ENCODE measurements around the gene SLC25A13.

The SLC25A13 gene

GRCh38 chr7:96212474-96212873 lies 109.4 kb downstream of the SLC25A13 start:
- TF ChIP-seq CTCF (IDR thresholded peaks at IDR 0.05; ENCODE audit: low read depth, low read length): no peak
- H3K4me3 ChIP-seq (ENCODE audit: low read depth, low read length): no peak overlapping the region
- in situ Hi-C loops (cut with HindIII; ENCODE audit: low sequenced_read_pairs): no loop called here
- DNase-seq (ENCODE audit: low read depth, low spot score): no peak

- no peak overlapping the region for H3K4me3 ChIP-seq (ENCODE audit: low read depth, low read length)
- in situ Hi-C loops (cut with HindIII; ENCODE audit: low sequenced_read_pairs): no loop called here
- DNase-seq (ENCODE audit: low read depth, low spot score): no peak
- TF ChIP-seq CTCF (IDR thresholded peaks at IDR 0.05; ENCODE audit: low read depth, low read length): no peak
Measured at GRCh38 chr7:96211954-96212353, 109.9 kb downstream of the SLC25A13 start.

- DNase-seq (ENCODE audit: low read depth, low spot score): no peak
- no peak for TF ChIP-seq CTCF (IDR thresholded peaks at IDR 0.05; ENCODE audit: low read depth, low read length)
- H3K4me3 ChIP-seq (ENCODE audit: low read depth, low read length): no peak overlapping the region
- in situ Hi-C loops (cut with HindIII; ENCODE audit: low sequenced_read_pairs): no loop called here
Measured at GRCh38 chr7:96205665-96206064, 116.2 kb downstream of the SLC25A13 start.

GRCh38 chr7:96204601-96205000 lies 117.3 kb downstream of the SLC25A13 start:
- TF ChIP-seq CTCF (IDR thresholded peaks at IDR 0.05; ENCODE audit: low read depth, low read length): no peak
- H3K4me3 ChIP-seq (ENCODE audit: low read depth, low read length): no peak overlapping the region
- in situ Hi-C loops (cut with HindIII; ENCODE audit: low sequenced_read_pairs): no loop called here
- no peak for DNase-seq (ENCODE audit: low read depth, low spot score)

- no peak for TF ChIP-seq CTCF (IDR thresholded peaks at IDR 0.05; ENCODE audit: low read depth, low read length)
- H3K4me3 ChIP-seq (ENCODE audit: low read depth, low read length): no peak overlapping the region
- in situ Hi-C loops (cut with HindIII; ENCODE audit: low sequenced_read_pairs): no loop called here
- no peak for DNase-seq (ENCODE audit: low read depth, low spot score)
Measured at GRCh38 chr7:96203786-96204185, 118.1 kb downstream of the SLC25A13 start.

- in situ Hi-C loops (cut with HindIII; ENCODE audit: low sequenced_read_pairs): no loop called here
- H3K4me3 ChIP-seq (ENCODE audit: low read depth, low read length): no peak overlapping the region
- no peak for DNase-seq (ENCODE audit: low read depth, low spot score)
- TF ChIP-seq CTCF (IDR thresholded peaks at IDR 0.05; ENCODE audit: low read depth, low read length): no peak
Measured at GRCh38 chr7:96202102-96202501, 119.8 kb downstream of the SLC25A13 start.

- DNase-seq (ENCODE audit: low read depth, low spot score): no peak
- in situ Hi-C loops (cut with HindIII; ENCODE audit: low sequenced_read_pairs): no loop called here
- H3K4me3 ChIP-seq (ENCODE audit: low read depth, low read length): no peak overlapping the region
- TF ChIP-seq CTCF (IDR thresholded peaks at IDR 0.05; ENCODE audit: low read depth, low read length): no peak
Measured at GRCh38 chr7:96200740-96201139, 121.2 kb downstream of the SLC25A13 start.
